Loucy (cell line): ENCODE measurements around the gene PDE4D.

Source experiments
- EZH2phosphoT487 ChIP-seq: fragments of 200-600 bp; IDR thresholded peaks from 2 replicates; pipeline ENCODE4 v1.6.1; 2018; ENCODE audit warnings: antibody characterized with exemption, mild to moderate bottlenecking, moderate library complexity, borderline replicate concordance
- TF ChIP-seq, protein P1 (sequence below): fragments of 200-600 bp; sonication (generic); conservative IDR thresholded peaks from 2 replicates; pipeline ENCODE4 v1.5.1; 2014; ENCODE audit warnings: mild to moderate bottlenecking, antibody characterized with exemption, low read length

- TF ChIP-seq, protein P1, sequence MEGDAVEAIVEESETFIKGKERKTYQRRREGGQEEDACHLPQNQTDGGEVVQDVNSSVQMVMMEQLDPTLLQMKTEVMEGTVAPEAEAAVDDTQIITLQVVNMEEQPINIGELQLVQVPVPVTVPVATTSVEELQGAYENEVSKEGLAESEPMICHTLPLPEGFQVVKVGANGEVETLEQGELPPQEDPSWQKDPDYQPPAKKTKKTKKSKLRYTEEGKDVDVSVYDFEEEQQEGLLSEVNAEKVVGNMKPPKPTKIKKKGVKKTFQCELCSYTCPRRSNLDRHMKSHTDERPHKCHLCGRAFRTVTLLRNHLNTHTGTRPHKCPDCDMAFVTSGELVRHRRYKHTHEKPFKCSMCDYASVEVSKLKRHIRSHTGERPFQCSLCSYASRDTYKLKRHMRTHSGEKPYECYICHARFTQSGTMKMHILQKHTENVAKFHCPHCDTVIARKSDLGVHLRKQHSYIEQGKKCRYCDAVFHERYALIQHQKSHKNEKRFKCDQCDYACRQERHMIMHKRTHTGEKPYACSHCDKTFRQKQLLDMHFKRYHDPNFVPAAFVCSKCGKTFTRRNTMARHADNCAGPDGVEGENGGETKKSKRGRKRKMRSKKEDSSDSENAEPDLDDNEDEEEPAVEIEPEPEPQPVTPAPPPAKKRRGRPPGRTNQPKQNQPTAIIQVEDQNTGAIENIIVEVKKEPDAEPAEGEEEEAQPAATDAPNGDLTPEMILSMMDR = no peak
- no peak for TF ChIP-seq EZH2phosphoT487
Observed at GRCh38 chr5:59727186-59727585, 166.3 kb downstream of the PDE4D start.
